NCI-H82 treated with DMSO at 0.1 percent for 48 hours (cell line): ENCODE data around the gene PRKG1.
"Not testable (repeated sequence)": the region's sequence is repeated elsewhere in the genome, so short reads cannot be mapped to it uniquely, and the experiment has no call there.

ENCODE experiments used
- DNase-seq: peaks from one replicate; lab custom pipeline; 2025; ENCODE audit not compliant: unreplicated experiment; lab: John Stamatoyannopoulos, UW

PRKG1 gene

GRCh38 chr10:51168086-51168815 lies 94.0 kb downstream of the PRKG1 start:
- DNase-seq = no peak

GRCh38 chr10:51169111-51169510 lies 94.8 kb downstream of the PRKG1 start:
- DNase-seq = no peak

GRCh38 chr10:51170518-51171245 lies 96.4 kb downstream of the PRKG1 start:
- no peak for DNase-seq

- DNase-seq = no peak
Measured at GRCh38 chr10:51171946-51172345, 97.7 kb downstream of the PRKG1 start.

GRCh38 chr10:51176976-51177695 lies 102.8 kb downstream of the PRKG1 start:
- DNase-seq = no peak

GRCh38 chr10:51178634-51179033 lies 104.3 kb downstream of the PRKG1 start:
- DNase-seq = no peak

- DNase-seq = no peak
Measured at GRCh38 chr10:51180141-51180540, 105.9 kb downstream of the PRKG1 start.

- no peak for DNase-seq
Measured at GRCh38 chr10:51183783-51184182, 109.5 kb downstream of the PRKG1 start.

- DNase-seq = no peak
Measured at GRCh38 chr10:51186361-51186760, 112.1 kb downstream of the PRKG1 start.

- DNase-seq = no peak
Measured at GRCh38 chr10:51188008-51188407, 113.7 kb downstream of the PRKG1 start.

GRCh38 chr10:51188866-51189265 lies 114.6 kb downstream of the PRKG1 start:
- no peak for DNase-seq

- DNase-seq = no peak
Measured at GRCh38 chr10:51196508-51197175, 122.4 kb downstream of the PRKG1 start.

- DNase-seq = no peak
Measured at GRCh38 chr10:51198170-51198569, 123.9 kb downstream of the PRKG1 start.

- DNase-seq = no peak
Measured at GRCh38 chr10:51201947-51202346, 127.7 kb downstream of the PRKG1 start.

GRCh38 chr10:51203359-51203758 lies 129.1 kb downstream of the PRKG1 start:
- DNase-seq = no peak

- DNase-seq = no peak
Measured at GRCh38 chr10:51204066-51204465, 129.8 kb downstream of the PRKG1 start.

- no peak for DNase-seq
Measured at GRCh38 chr10:51204701-51205100, 130.4 kb downstream of the PRKG1 start.

GRCh38 chr10:51206500-51206899 lies 132.2 kb downstream of the PRKG1 start:
- DNase-seq = no peak

GRCh38 chr10:51212937-51213336 lies 138.7 kb downstream of the PRKG1 start:
- DNase-seq = not testable (repeated sequence)

GRCh38 chr10:51214207-51215196 lies 140.2 kb downstream of the PRKG1 start:
- no peak for DNase-seq
